ENCODE results near the gene PANK2.
"Not testable (repeated sequence)": the region's sequence is repeated elsewhere in the genome, so short reads cannot be mapped to it uniquely, and the experiment has no call there.

Gene PANK2

GRCh38 chr20:3929713-3930060, 40.5 kb downstream of the PANK2 start:
- no peak for DNase-seq (ENCODE audit: low read depth)

DNA sequence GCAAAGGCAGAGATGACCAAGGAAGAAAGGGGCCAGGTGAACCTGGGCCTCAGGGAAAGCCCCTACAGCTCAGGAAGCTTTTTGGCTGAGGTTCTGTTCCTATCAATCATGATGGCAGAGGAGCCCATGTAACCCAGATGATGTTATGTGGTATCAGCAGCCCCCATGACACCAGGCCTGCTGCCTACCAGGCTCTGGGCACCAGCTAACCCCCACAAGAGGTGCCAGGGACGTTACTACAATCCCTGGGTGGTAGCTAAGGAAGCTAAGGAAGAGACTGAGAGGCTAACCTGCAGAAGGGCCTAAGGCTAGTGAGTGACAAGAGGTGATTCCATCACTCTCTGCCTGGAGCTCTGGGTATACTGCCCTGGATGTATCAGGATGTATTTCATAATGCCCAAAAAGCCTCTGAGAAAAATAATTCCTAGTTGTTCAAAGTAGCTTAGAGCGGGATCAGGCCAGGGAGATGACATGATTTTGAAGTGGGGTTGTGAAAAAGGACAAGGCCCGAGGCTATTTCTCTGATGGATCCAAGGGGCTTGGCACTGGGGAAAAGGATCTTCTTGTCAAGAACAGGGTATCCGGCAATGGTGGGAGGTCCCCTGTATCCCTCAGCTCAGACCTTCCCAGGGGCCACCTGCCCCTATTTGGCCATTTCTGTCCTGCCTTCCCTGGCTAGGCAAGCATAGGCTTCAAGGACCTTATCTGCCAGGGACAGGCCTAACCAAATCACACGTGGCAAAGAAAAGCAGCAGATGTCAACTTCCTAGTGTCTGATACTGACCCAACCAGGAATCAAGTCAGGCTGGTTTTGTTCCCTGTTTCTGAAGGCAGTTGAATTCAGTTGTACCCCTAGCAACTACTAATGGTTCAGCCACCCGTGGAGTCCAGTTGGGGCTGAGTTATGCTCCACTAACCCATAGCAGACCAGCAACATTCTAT, 41.3 kb downstream of the PANK2 start:
- no peak for DNase-seq (ENCODE audit: low read depth)

DNA sequence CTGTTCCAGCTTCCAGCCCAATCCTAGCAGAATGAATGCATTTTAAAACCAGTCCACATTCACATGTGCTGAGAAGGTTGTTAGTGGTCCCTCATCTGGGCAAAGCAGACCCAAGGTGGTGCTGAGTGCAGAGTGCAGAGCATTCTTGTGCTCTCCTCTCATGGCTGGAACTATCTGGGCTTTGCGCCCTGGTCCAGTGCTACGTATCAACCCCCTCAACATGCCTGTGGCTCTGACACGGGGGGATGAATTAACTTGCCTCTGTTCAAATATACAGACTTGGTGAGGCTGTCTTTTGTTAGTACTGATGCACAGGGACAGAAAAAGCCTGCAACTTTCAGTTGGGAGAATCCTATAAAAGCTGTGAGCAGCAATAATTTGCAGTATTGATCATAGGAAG, 42.5 kb downstream of the PANK2 start:
- no peak for DNase-seq (ENCODE audit: low read depth)

DNA sequence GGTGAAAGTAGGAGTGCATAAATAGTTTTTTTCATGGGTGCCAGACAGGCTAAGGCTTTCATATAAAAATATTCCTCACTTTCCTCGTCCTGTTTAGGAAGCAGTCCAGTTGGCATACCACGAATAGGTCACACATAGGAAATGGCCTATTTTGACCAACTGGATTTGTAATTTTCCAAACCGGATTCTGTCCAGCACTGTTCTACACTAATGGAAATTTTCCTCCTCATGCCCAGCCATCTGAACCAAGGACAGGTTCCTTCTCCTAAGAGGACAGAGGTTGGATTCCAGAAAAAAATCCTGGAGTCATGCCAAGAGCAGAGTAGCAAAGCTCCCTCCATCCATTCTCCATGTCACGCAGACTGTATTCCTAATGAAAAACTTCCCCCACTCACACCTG, 43.1 kb downstream of the PANK2 start:
- DNase-seq (ENCODE audit: low read depth) = no peak

DNA sequence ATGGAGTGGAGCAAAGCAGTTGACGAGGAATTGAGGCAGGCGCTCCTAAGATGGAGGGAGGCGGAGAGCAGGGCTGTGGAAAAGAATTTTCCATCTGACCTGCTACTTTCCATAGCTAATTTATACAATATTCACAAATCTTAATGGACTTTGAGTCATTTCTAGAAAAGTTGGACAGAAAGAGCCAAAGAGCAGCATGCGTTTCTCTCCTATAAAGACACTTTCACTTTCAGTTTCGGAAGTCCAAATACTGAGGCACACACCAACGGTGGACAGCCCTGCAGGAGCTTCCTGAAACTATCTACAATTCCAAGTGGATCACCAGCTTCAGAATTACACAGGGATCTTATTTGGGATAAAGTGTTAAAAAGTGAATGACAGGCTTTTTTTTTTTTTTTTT, 43.5 kb downstream of the PANK2 start:
- no peak for DNase-seq (ENCODE audit: low read depth)

GRCh38 chr20:3933218-3933617, 44.0 kb downstream of the PANK2 start:
- no peak for DNase-seq (ENCODE audit: low read depth)

GRCh38 chr20:3934624-3935023, 45.4 kb downstream of the PANK2 start:
- no peak for DNase-seq (ENCODE audit: low read depth)

- DNase-seq (ENCODE audit: low read depth) = no peak
Measured at GRCh38 chr20:3935295-3935955, 46.2 kb downstream of the PANK2 start.

GRCh38 chr20:3935956-3936340, 46.8 kb downstream of the PANK2 start:
- no peak for DNase-seq (ENCODE audit: low read depth)

DNA sequence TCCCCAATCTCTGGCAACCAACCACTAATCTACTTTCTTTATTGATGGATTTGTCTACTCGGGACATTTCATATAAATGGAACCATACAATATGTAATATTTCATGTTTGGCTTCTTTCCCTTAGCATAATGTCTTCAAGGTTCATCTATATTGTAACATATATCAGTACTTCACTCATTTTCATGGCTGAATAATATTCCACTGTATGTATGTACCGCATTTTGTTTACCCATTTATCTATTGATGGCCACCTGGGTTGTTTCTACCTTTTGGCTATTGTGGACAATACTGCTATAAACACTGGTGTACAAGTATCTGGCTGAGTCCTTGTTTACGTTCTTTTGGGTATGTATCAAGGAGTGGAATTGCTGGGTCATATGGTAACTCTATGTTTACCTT, 48.4 kb downstream of the PANK2 start:
- DNase-seq (ENCODE audit: low read depth) = no peak

- no peak for DNase-seq (ENCODE audit: low read depth)
Measured at GRCh38 chr20:3940905-3941304, 51.7 kb downstream of the PANK2 start.

GRCh38 chr20:3946666-3947065, 57.5 kb downstream of the PANK2 start:
- DNase-seq (ENCODE audit: low read depth) = not testable (repeated sequence)

GRCh38 chr20:3964719-3965118, 75.5 kb downstream of the PANK2 start:
- no peak for DNase-seq (ENCODE audit: low read depth)

DNA sequence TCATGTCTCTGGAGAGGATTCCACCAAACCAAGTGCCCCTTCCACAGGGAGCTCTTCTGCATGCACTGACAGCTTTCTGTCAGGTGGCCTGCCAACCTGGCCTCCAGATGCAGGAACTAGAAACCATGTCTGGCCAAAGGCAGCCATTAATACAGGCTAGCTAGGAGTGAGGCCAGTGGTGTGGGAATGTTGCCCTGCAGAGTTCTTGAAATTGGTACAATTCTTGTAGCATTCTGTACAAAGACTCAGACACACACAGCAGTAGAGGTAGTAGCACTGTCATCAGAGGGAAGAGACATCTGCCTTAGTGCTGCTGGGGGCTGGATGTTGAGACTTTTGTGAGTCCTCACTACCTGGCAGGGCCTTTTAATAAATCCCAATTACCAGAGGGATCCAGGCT, 77.4 kb downstream of the PANK2 start:
- DNase-seq (ENCODE audit: low read depth) = no peak

DNA sequence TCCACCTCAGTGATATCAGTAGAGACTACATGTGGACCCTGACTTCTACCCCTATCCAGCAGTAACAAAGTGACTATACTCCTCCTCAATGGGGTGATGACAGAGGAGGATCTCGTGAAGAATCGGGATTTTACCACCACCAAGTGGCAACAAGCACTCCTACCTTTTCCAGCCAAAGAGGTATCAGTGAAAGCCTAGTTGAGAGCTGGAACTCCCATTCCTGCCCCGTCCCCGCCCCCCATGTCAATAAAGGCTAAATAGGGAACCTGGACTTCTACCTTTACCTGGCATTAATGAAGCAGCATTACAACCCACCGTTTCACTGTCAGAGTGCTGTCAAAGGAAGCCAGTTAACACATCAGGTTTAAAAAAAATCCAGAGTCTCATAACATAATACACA, 80.8 kb downstream of the PANK2 start:
- no peak for DNase-seq (ENCODE audit: low read depth)

DNA sequence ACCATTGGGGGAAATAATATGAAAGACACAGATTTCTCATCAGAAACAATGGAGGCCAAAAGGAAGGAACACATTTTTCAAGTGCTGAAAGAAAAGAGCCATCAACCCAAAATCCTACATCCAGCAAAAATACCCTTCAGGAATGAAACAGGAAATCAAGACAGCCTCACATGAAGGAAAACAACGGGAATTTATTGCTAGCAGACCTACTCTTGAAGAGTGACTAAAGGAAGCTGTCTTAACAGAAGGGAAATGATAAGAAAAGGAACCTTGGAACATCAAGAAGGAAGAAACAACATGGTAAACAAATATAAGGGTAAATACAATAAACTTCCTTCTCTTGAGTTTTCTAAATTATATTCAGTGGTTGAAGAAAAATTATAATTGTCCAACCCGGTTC, 82.0 kb downstream of the PANK2 start:
- DNase-seq (ENCODE audit: low read depth) = no peak

GRCh38 chr20:3972161-3972560, 83.0 kb downstream of the PANK2 start:
- DNase-seq (ENCODE audit: low read depth) = no peak

- not testable (repeated sequence) for DNase-seq (ENCODE audit: low read depth)
Measured at GRCh38 chr20:3972631-3973030, 83.4 kb downstream of the PANK2 start.

GRCh38 chr20:3973705-3974104, 84.5 kb downstream of the PANK2 start:
- no peak for DNase-seq (ENCODE audit: low read depth)

DNA sequence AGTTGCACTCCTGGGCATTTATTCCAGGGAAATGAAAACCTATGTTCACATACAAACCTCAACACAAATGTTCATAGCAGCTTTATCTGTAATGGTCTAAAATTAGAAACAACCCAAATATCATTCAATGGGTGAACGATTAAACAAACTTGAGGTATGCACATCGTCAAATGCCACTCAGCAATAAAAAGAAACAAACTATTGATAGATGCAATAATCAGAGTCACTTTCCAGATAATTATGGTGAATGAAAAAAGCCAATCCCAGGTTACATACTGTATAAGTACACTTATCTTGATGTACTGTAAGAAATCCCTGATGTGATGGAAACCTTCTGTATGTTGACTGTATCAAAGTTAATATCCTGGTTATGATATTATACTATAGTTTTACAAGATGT, 87.3 kb downstream of the PANK2 start:
- no peak for DNase-seq (ENCODE audit: low read depth)
